ENCODE data around the gene HDAC4. TPM values are rescaled to one million over a fixed set of nuclear protein-coding genes. Genes with fewer than 3 reads are reported as not detected.
A peak's percentile ranks its signal among the peaks of the same experiment; 100 is the strongest.

HDAC4 gene
- total and polyA plus RNA-seq, 9 of the 15 experiments (the other 6 are each of a cell fraction or from before 2014, with no cell fraction given), result 0.11 to 20.2 (median 4.0) TPM

DNA sequence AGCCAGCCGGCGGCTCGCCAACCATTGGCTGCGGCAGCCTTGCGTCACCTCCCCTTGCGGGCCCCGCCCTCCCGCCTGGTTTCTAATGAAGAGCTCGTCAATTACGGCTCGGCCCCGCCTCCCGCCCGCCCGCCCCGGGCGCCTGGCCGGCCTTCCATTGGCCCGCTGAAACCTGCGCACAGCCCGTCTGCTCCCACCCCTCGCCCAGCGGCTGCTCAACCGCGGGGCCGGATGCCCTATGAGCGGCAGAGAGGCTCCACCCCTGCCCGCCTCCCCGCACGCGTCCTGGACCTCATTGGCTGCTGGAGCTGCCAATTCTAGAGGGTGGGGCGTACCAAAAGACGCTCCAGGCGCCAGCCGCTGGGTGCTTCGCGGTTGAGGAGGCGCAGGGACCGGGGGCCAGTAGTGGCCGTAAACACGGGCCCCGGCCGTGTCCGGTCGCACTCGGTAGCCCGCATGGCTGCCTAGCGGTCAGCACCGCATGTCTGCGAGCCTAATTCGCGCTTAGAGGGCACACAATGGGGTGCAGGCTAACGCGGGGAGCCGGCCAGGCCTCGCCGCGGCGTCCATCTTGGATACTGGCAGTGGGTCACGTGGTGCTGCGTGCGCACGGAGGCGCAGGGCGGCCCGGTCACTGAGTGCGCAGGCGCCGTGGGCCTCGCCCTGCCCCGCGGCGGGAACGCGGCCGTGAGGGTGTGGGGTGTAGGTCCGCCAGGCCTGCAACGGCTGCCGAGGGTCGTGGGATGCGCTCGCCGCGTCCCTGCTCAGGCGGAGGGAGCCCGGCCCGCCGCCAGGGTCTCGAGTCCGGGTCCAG lies 454 bp upstream of the HDAC4 start (continued):
- TF ChIP-seq DPF2 (IDR thresholded peaks at IDR 0.05) (no peak; the same call in 1 of the 2 replicates), DDX20 (tag; IDR thresholded peaks at IDR 0.05; ENCODE audit: low read depth) (no peak), ETV1 (tag; conservative IDR thresholded peaks at IDR 0.05; ENCODE audit: low read depth) (no peak), ZNF583 (CRISPR knock-in tag; IDR thresholded peaks at IDR 0.05) (no peak), RBM22 (IDR thresholded peaks at IDR 0.05; ENCODE audit: low read depth, low read length, poor library complexity, severe bottlenecking) (peak; percentile 30), STAG1 (CRISPR knock-in tag; IDR thresholded peaks at IDR 0.05; ENCODE audit: borderline replicate concordance) (0 out of 2 replicates have a peak, but pooled peaks have one; percentile 30), ZNF431 (CRISPR knock-in tag; IDR thresholded peaks at IDR 0.05) (0 out of 2 replicates have a peak, but pooled peaks have one; percentile 64), HDGF (IDR thresholded peaks at IDR 0.05) (no peak), ZFPM2 (CRISPR knock-in tag; IDR thresholded peaks at IDR 0.05) (no peak), TFAM (CRISPR knock-in tag; conservative IDR thresholded peaks at IDR 0.05) (no peak), SLC30A9 (CRISPR knock-in tag; IDR thresholded peaks at IDR 0.05) (no peak), SMAD1 (IDR thresholded peaks at IDR 0.05; ENCODE audit: low read depth, low read length, partially characterized antibody) (peak; percentile 39), FUS (optimal IDR thresholded peaks at IDR 0.05; ENCODE audit: low read depth, low read length) (peak; percentile 60), RFX7 (CRISPR knock-in tag; IDR thresholded peaks at IDR 0.05) (no peak), ZNF121 (CRISPR knock-in tag; conservative IDR thresholded peaks at IDR 0.05) (peak; percentile 60; the same call in 1 of the 2 replicates), CBFA2T2 (conservative IDR thresholded peaks at IDR 0.05) (peak; percentile 81), CHD4 (IDR thresholded peaks at IDR 0.05; ENCODE audit: insufficient read depth, insufficient replicate concordance, low read depth, low read length, poor library complexity, severe bottlenecking) (no peak), HDAC6 (IDR thresholded peaks at IDR 0.05; ENCODE audit: low read depth, low read length) (no peak), HNRNPLL (IDR thresholded peaks at IDR 0.05; ENCODE audit: low read depth, low read length, poor library complexity, severe bottlenecking) (peak; percentile 14), POLR3A (IDR thresholded peaks at IDR 0.05; ENCODE audit: borderline replicate concordance, extremely low read depth, insufficient read depth, insufficient read length) (no peak)
- TF ChIP-seq, protein P1, sequence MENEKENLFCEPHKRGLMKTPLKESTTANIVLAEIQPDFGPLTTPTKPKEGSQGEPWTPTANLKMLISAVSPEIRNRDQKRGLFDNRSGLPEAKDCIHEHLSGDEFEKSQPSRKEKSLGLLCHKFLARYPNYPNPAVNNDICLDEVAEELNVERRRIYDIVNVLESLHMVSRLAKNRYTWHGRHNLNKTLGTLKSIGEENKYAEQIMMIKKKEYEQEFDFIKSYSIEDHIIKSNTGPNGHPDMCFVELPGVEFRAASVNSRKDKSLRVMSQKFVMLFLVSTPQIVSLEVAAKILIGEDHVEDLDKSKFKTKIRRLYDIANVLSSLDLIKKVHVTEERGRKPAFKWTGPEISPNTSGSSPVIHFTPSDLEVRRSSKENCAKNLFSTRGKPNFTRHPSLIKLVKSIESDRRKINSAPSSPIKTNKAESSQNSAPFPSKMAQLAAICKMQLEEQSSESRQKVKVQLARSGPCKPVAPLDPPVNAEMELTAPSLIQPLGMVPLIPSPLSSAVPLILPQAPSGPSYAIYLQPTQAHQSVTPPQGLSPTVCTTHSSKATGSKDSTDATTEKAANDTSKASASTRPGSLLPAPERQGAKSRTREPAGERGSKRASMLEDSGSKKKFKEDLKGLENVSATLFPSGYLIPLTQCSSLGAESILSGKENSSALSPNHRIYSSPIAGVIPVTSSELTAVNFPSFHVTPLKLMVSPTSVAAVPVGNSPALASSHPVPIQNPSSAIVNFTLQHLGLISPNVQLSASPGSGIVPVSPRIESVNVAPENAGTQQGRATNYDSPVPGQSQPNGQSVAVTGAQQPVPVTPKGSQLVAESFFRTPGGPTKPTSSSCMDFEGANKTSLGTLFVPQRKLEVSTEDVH (IDR thresholded peaks at IDR 0.05; ENCODE audit: low read depth, partially characterized antibody), result no peak
- TF ChIP-seq, protein P2, sequence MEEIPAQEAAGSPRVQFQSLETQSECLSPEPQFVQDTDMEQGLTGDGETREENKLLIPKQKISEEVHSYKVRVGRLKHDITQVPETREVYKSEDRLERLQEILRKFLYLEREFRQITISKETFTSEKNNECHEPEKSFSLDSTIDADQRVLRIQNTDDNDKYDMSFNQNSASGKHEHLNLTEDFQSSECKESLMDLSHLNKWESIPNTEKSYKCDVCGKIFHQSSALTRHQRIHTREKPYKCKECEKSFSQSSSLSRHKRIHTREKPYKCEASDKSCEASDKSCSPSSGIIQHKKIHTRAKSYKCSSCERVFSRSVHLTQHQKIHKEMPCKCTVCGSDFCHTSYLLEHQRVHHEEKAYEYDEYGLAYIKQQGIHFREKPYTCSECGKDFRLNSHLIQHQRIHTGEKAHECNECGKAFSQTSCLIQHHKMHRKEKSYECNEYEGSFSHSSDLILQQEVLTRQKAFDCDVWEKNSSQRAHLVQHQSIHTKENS (CRISPR knock-in tag; IDR thresholded peaks at IDR 0.05), result no peak
- TF ChIP-seq, protein P3, sequence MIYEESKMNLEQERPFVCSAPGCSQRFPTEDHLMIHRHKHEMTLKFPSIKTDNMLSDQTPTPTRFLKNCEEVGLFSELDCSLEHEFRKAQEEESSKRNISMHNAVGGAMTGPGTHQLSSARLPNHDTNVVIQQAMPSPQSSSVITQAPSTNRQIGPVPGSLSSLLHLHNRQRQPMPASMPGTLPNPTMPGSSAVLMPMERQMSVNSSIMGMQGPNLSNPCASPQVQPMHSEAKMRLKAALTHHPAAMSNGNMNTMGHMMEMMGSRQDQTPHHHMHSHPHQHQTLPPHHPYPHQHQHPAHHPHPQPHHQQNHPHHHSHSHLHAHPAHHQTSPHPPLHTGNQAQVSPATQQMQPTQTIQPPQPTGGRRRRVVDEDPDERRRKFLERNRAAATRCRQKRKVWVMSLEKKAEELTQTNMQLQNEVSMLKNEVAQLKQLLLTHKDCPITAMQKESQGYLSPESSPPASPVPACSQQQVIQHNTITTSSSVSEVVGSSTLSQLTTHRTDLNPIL (CRISPR knock-in tag; IDR thresholded peaks at IDR 0.05), result no peak
